Mesendoderm (in vitro differentiated cells): ENCODE measurements around the gene EFCAB11.

Source experiments
- DNase-seq: peaks from one replicate; pipeline ENCODE4 v3.0.0; 2013
- H2AK5ac ChIP-seq: 2 replicates; pipeline ENCODE4 v1.6.1; 2013; ENCODE audit warnings: low read length, inconsistent platforms
- H2BK120ac ChIP-seq: 2 replicates; pipeline ENCODE4 v1.6.1; 2013; ENCODE audit warnings: low read depth, mild to moderate bottlenecking, low read length, moderate library complexity, mixed read lengths
- H2BK15ac ChIP-seq: replicated peaks from 2 replicates; pipeline ENCODE4 v1.6.1; 2013; ENCODE audit warnings: low read depth, mild to moderate bottlenecking, moderate library complexity
- H2BK5ac ChIP-seq: 2 replicates; pipeline ENCODE4 v1.6.1; 2013; ENCODE audit warnings: low read length, inconsistent platforms
- H3K18ac ChIP-seq: 2 replicates; pipeline ENCODE4 v1.6.1; 2013; ENCODE audit warnings: mild to moderate bottlenecking, low read length, mixed read lengths
- H3K23ac ChIP-seq: one replicate; pipeline ENCODE4 v1.6.1; 2013; ENCODE audit warnings: low read length
- H3K27ac ChIP-seq: 2 replicates; pipeline ENCODE4 v1.5.1; 2013; ENCODE audit warnings: low read depth, mild to moderate bottlenecking, inconsistent platforms, low read length, moderate library complexity
- H3K27me3 ChIP-seq: 2 replicates; pipeline ENCODE4 v1.6.1; 2013; ENCODE audit warnings: low read length, control low read depth, mild to moderate bottlenecking, inconsistent platforms; ENCODE audit not compliant: insufficient read depth, poor library complexity
- H3K36me3 ChIP-seq: 2 replicates; pipeline ENCODE4 v1.6.1; 2013; ENCODE audit warnings: low read length, inconsistent platforms; ENCODE audit not compliant: control insufficient read depth, insufficient read depth
- H3K4ac ChIP-seq: one replicate; pipeline ENCODE4 v1.6.1; 2013; ENCODE audit warnings: low read depth, mild to moderate bottlenecking, low read length, moderate library complexity
- H3K4me1 ChIP-seq: 2 replicates; pipeline ENCODE4 v1.6.1; 2013; ENCODE audit warnings: low read depth, low read length, inconsistent platforms; ENCODE audit not compliant: control insufficient read depth
- H3K4me2 ChIP-seq: 2 replicates; pipeline ENCODE4 v1.6.1; 2013; ENCODE audit warnings: low read length
- H3K4me3 ChIP-seq: 2 replicates; pipeline ENCODE4 v1.5.1; 2013; ENCODE audit warnings: mild to moderate bottlenecking, low read length
- H3K56ac ChIP-seq: one replicate; pipeline ENCODE4 v1.6.1; 2013; ENCODE audit warnings: low read length
- H3K79me1 ChIP-seq: 2 replicates; pipeline ENCODE4 v1.6.1; 2013; ENCODE audit warnings: low read length, inconsistent platforms
- H3K79me2 ChIP-seq: 2 replicates; pipeline ENCODE4 v1.6.1; 2013; ENCODE audit warnings: mild to moderate bottlenecking, low read length; ENCODE audit not compliant: control insufficient read depth, insufficient read depth
- H3K9ac ChIP-seq: 2 replicates; pipeline ENCODE4 v1.6.1; 2013; ENCODE audit warnings: low read length, inconsistent platforms
- H4K5ac ChIP-seq: one replicate; pipeline ENCODE4 v1.6.1; 2013; ENCODE audit warnings: low read length
- H4K8ac ChIP-seq: one replicate; pipeline ENCODE4 v1.6.1; 2013; ENCODE audit warnings: low read depth, mild to moderate bottlenecking, control low read depth, low read length, moderate library complexity
- WGBS: extraction: QIAGEN DNeasy Blood & Tissue Kit; methylation state at CpG from one replicate; pipeline ENCODE4 v1.1.7; 2013; ENCODE audit warnings: low lambda C conversion rate, missing lambda C conversion rate; ENCODE audit not compliant: insufficient coverage; ENCODE audit errors: extremely low coverage; 5-methylcytosine and 5-hydroxymethylcytosine counted together

EFCAB11 gene

DNA sequence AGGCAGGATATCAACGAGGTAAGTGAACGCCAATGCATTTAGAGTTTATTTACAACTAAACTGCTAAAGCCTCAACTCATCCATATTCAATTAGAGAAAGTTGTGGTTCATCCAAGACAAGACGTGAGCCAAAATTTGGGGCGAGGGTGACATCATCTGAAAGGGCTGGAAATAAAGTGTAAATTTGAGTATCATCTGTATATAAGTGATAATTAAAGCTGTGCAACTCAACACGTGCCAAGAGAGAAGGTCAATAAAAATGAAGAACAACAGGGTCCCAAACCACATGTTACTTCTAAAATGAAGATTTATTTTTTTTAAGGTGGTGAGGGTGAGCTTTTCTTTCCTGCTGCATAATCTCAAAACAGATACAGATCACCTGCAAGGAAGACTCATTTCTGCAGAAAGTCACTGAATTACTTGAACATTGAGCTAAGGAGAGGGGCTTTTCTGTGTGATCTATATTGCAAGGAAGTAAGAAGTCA, 203.6 kb downstream of the EFCAB11 start:
- Histone ChIP-seq H3K18ac (no peak overlapping the region), H4K8ac (no peak overlapping the region)

DNA sequence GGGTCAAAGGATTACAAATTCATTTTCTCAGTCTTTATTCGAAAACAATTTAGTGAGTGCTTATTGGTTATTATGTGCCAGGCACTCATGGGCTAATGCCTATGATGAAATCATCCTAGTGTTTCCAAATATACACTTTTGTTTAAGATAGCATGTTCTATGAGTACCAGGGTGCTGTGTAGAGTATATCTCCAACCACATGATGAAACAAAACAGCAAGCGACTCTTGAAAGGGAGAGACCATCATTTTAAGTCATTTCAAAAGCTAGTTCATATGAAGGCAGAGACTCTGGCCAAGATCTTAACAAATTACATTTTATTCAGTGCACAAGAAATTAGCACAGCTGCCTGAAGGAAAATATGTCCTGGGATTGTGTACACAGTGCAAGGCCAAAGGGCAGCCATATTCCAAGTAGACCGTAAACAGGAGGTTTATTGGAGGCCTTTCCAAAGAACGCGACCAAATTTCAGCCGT, 204.2 kb downstream of the EFCAB11 start:
- Histone ChIP-seq H2BK120ac (no peak overlapping the region), H3K23ac (no peak overlapping the region), H2BK15ac (no peak overlapping the region), H3K79me1 (no peaks in the 10 kb centered on the region), H3K79me2 (no peaks in the 10 kb centered on the region), H3K4me3 (no peak overlapping the region), H3K27me3 (no peaks in the 10 kb centered on the region), H3K36me3 (no peaks in the 10 kb centered on the region), H3K9ac (no peak overlapping the region), H4K8ac (no peak overlapping the region), H3K4me1 (no peaks in the 10 kb centered on the region), H2BK5ac (no peak overlapping the region), H3K27ac (no peak overlapping the region), H3K4me2 (no peak overlapping the region), H3K56ac (no peak overlapping the region), H2AK5ac (no peak overlapping the region), H3K18ac (no peak overlapping the region), H4K5ac (no peak overlapping the region), H3K4ac (no peak overlapping the region)
- DNase-seq: no peak
- WGBS: no CpG with 5 or more reads among the region's 6 CpGs

More for the DNA sequence above, 203.6 kb downstream of the EFCAB11 start:
- no peak overlapping the region for H3K56ac ChIP-seq
- no peak overlapping the region for H3K4ac ChIP-seq
- H3K9ac ChIP-seq: no peak overlapping the region
- no peak overlapping the region for H4K5ac ChIP-seq
- H2BK5ac ChIP-seq: no peak overlapping the region
- H3K4me2 ChIP-seq: no peak overlapping the region
- no peaks in the 10 kb centered on the region for H3K36me3 ChIP-seq
- H3K79me1 ChIP-seq: no peaks in the 10 kb centered on the region
- H2AK5ac ChIP-seq: no peak overlapping the region
- no peak overlapping the region for H3K4me3 ChIP-seq
- WGBS: no CpG with 5 or more reads among the region's 5 CpGs
- H3K27me3 ChIP-seq: no peaks in the 10 kb centered on the region
- H3K79me2 ChIP-seq: no peaks in the 10 kb centered on the region
- no peak overlapping the region for H3K27ac ChIP-seq
- H2BK120ac ChIP-seq: no peak overlapping the region
- no peak overlapping the region for H2BK15ac ChIP-seq
- no peaks in the 10 kb centered on the region for H3K4me1 ChIP-seq
- DNase-seq: no peak
- H3K23ac ChIP-seq: no peak overlapping the region

DNA sequence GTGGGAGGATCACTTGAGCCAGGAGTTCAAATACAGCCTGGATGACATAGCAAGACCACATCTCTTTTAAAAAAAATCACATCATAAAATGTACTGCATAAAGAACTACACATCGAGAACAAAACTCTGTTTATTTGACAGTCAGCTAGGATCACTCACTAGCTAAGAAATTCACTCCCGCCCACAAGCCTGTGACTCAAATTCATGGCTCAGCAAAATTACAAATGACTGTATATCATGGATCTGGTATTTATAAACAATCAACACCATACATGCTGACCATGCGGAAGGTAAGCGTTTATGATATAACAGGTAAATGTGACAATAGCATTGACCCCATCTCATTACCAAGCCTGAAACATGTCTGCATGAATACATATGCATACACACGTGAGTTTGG, 206.5 kb downstream of the EFCAB11 start:
- Histone ChIP-seq H3K79me2 (no peaks in the 10 kb centered on the region), H2BK120ac (no peak overlapping the region), H4K5ac (no peak overlapping the region), H3K18ac (no peak overlapping the region), H3K4me1 (no peaks in the 10 kb centered on the region), H3K4ac (no peak overlapping the region), H3K79me1 (no peaks in the 10 kb centered on the region), H2BK5ac (no peak overlapping the region), H3K4me3 (no peak overlapping the region), H3K4me2 (no peak overlapping the region), H3K56ac (no peak overlapping the region), H3K36me3 (no peaks in the 10 kb centered on the region), H2AK5ac (no peak overlapping the region), H2BK15ac (no peak overlapping the region), H4K8ac (no peak overlapping the region), H3K9ac (no peak overlapping the region), H3K23ac (no peak overlapping the region), H3K27ac (no peak overlapping the region), H3K27me3 (no peaks in the 10 kb centered on the region)
- no CpG with 5 or more reads among the region's 5 CpGs for WGBS
- no peak for DNase-seq

DNA sequence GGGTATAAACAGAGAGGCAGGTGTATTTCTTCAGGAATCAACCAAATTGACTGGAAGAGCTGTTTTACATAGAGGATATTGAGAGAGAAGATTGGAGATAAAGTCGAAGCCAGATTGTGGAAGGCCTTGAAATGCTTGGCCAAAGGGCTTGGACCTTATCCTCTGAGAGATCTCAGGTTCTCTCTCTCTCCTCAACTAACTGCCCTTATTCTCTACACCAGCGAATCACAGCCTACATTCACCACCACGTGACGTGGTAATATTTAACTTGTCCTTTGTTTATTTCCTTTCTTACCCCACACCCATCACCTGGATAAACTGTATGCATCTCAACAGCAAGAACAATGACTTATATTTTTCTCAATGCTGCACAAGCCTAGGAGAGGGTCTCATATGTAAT, 207.4 kb downstream of the EFCAB11 start:
- Histone ChIP-seq H2AK5ac (no peak overlapping the region), H3K4me3 (no peak overlapping the region), H3K79me2 (no peaks in the 10 kb centered on the region), H4K5ac (no peak overlapping the region), H2BK5ac (no peak overlapping the region), H3K27me3 (no peaks in the 10 kb centered on the region), H4K8ac (no peak overlapping the region), H3K79me1 (no peaks in the 10 kb centered on the region), H3K4ac (no peak overlapping the region), H3K4me1 (no peaks in the 10 kb centered on the region), H3K9ac (no peak overlapping the region), H3K23ac (no peak overlapping the region), H3K18ac (no peak overlapping the region), H3K36me3 (no peaks in the 10 kb centered on the region), H3K4me2 (no peak overlapping the region), H3K27ac (no peak overlapping the region), H2BK15ac (no peak overlapping the region), H2BK120ac (no peak overlapping the region), H3K56ac (no peak overlapping the region)
- no peak for DNase-seq
- WGBS: no CpG with 5 or more reads among the region's 4 CpGs

DNA sequence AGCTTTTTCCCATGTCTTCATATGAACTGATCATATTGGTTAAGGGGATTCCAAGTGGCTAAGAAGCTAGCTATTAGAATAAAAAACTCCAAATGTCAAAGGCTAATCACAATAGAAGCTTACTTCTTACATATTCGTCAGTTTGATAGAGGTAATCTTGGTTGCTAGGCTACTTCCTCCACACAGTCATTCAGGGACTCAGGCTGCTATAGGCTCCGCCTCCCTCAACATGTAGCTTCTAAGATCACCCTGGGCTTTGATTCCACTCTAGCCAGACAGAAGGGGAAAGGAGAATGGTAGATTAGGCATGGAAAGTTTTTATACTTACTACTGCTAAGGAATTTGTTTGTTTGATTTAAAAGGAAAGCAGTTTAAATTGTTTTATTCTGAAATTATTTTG, 207.9 kb downstream of the EFCAB11 start:
- Histone ChIP-seq H3K4ac (no peak overlapping the region), H3K27me3 (no peaks in the 10 kb centered on the region), H2BK5ac (no peak overlapping the region), H3K4me1 (no peaks in the 10 kb centered on the region), H3K18ac (no peak overlapping the region), H4K5ac (no peak overlapping the region), H3K27ac (no peak overlapping the region), H3K79me2 (no peaks in the 10 kb centered on the region), H2AK5ac (no peak overlapping the region), H3K36me3 (no peaks in the 10 kb centered on the region), H3K4me2 (no peak overlapping the region), H2BK15ac (no peak overlapping the region), H3K56ac (no peak overlapping the region), H4K8ac (no peak overlapping the region), H3K4me3 (no peak overlapping the region), H3K23ac (no peak overlapping the region), H3K79me1 (no peaks in the 10 kb centered on the region), H3K9ac (no peak overlapping the region), H2BK120ac (no peak overlapping the region)
- WGBS: no CpG with 5 or more reads among the region's 2 CpGs
- peak; percentile 55 for DNase-seq

DNA sequence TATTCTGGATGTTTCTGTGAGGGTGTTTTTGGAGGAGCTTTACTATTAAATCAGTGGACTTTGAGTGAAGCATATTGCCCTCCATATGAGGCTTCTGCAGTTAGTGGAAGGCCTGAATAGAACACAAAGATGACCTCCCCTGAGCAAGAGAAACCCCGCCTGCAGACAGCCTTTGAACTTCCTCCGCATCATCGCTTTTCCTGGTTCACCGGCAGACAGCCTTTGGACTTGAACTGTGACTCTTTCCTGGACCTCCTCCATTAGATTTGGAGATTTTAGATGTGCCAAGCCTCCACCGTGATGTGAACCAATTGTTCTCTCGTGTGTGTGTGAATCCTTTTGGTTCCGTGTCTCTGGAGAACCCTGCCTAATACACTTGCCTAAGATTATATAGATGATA, 208.4 kb downstream of the EFCAB11 start:
- H3K79me2 ChIP-seq: no peaks in the 10 kb centered on the region
- no peak overlapping the region for H3K4me2 ChIP-seq
- no peak overlapping the region for H3K18ac ChIP-seq
- no peak overlapping the region for H3K4me3 ChIP-seq
- H2AK5ac ChIP-seq: no peak overlapping the region
- no peak overlapping the region for H3K4ac ChIP-seq
- no peak overlapping the region for H3K9ac ChIP-seq
- no peak overlapping the region for H4K5ac ChIP-seq
- H3K27ac ChIP-seq: no peak overlapping the region
- no peak overlapping the region for H2BK120ac ChIP-seq
- H4K8ac ChIP-seq: no peak overlapping the region
- H2BK5ac ChIP-seq: no peak overlapping the region
- no peaks in the 10 kb centered on the region for H3K79me1 ChIP-seq
- no peaks in the 10 kb centered on the region for H3K36me3 ChIP-seq
- H3K56ac ChIP-seq: no peak overlapping the region
- H2BK15ac ChIP-seq: no peak overlapping the region
- no peaks in the 10 kb centered on the region for H3K27me3 ChIP-seq
- WGBS: no CpG with 5 or more reads among the region's 7 CpGs
- DNase-seq: no peak
- no peaks in the 10 kb centered on the region for H3K4me1 ChIP-seq
- no peak overlapping the region for H3K23ac ChIP-seq
